Iris pigment epithelial cell (primary cell): ENCODE measurements around the gene TBC1D14.

Experiments
- DNase-seq: peaks from one replicate; pipeline ENCODE4 v3.0.0-alpha.2; 2011; ENCODE audit warnings: low read depth

TBC1D14 gene

DNA sequence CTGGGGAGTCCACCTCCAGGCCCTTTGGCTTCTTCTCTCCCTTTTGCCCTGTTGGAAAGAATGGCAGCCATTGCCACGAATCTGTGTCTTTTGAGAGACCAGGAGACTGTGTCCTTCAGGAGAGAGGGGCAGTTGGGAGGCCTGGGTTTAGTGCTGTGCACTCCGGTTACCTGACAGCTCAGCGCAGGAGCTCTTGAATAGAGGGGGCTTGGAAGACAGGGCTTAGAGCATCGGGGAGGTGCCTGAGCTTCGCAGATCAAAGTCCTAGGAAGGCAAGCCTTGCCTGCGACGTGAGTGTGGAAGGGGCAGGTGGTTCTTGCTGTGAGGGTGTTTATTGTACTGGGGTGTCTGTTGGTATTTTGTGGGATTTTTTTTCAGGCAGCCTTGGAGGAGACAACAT lies 91.6 kb downstream of the TBC1D14 start:
- no peak for DNase-seq

DNA sequence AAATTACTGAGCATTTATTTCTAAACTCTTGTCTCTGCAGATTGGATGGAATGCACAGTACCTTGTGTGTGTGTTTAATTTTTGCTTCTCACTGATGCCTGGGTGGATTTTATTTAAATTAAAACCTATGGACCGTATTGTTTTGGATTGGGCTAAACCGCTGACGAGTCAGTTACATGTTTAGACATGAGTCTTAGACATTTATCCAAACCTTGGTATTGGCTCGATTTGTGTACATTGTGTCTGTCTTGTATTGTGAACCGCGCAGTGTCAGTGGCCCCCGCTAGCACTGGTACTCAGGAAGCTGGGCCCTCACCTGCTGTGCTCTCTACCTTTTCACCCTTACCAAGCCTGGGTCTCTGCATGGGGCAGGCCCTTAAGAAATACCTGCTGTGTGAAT lies 92.7 kb downstream of the TBC1D14 start:
- DNase-seq = no peak

DNA sequence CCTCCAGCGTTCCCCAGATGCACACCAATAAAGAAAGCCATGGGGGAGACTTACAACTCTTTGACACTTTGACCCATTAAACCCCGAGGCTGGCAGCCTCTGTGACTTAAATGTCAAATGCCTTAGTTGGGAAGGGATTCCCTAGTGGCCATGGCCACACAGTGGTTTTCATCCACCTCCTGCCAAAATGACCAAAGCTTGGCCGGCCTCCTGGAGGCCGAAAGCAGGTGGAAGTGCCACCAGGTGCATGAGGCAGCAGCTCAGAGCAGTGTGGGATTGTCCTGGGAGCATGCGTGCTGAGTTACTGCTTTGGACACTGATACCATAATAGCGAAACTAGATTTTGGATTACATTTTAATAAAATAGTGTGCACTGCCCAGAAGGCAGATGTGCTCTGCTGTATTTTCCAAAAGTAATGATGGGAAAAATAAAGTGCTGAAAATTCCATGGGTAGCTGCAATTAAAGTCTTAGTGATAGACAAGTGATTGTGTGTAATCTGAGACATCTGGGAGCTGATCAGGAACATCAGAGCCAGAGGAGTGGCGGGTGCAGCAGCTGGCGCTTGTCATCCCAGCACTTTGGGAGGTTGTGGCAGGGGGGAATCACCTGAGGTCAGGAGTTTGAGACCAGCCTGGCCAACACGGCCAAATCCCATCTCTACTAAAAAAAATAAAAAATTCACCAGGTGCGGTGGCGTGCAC lies 93.7 kb downstream of the TBC1D14 start:
- no peak for DNase-seq

DNA sequence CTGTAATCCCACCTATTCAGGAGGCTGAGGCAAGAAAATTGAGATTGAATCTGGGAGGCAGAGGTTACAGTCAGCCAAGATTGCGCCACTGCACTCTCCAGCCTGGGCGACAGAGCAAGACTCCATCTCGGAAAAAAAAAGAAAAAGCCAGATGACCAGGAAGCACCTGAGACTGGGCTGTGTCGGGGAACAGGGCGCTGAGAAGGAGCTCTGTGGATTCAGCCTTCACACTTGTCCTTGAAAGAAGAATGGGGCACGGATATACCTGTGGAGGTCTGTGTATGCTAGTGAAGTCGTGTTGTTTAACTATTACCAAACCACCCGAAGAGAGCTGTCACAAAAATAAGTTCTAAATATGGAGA lies 94.2 kb downstream of the TBC1D14 start:
- DNase-seq = no peak

DNA sequence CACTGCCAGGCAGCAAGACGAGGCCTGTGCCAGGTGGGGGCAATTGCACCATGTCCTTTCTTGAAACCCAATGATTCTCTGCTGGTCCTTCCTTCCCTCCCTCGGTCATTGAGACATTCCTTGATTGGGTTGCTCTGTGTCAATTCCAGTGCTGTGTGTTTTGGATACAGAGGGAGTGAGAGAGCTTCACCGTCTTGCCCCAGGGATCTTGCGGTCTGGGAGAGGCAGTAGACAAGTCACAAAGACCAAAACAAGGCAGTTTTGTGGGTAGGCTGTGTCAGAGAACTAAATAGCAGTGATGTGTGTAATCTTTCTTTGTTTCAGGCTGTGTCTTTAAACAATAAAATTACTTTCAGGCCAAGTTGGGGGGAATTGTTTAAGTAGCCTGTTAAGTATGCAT lies 94.7 kb downstream of the TBC1D14 start:
- DNase-seq = no peak

DNA sequence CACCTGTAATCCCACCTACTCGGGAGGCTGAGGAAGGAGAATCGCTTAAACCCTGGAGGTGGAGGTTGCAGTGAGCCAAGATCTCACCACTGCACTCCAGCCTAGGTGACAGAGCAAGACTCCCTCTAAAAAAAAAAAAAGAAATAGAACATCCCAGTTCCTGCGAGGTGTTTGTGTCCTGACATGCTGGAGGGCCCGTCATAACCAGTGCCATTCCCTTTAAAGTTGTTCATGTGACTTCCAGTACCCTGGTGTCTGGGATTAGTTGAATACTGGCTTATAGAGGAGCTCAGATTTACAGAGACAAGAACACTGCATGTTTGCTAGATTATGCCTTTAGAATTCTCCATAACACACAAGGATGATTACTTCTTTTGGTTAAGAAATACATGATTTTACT lies 95.9 kb downstream of the TBC1D14 start:
- DNase-seq = no peak

DNA sequence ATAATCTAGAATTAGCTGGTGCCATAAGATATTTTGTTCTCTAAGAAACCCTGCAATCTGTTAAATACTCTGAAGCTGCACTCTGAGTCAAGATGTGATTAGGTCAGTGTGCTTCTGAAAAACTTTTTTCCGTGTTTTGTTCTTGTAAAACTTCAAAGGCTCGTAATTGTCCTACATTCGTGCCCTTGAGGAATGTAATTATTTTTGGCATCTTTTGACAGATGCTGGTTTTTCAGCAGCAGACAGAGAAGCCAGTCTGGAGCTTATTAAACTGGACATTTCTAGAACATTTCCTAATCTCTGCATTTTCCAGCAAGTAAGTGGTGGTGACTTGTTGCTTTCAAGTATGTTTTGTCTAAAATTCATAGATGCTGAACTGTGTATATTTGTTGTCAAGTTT lies 96.8 kb downstream of the TBC1D14 start:
- DNase-seq = no peak

DNA sequence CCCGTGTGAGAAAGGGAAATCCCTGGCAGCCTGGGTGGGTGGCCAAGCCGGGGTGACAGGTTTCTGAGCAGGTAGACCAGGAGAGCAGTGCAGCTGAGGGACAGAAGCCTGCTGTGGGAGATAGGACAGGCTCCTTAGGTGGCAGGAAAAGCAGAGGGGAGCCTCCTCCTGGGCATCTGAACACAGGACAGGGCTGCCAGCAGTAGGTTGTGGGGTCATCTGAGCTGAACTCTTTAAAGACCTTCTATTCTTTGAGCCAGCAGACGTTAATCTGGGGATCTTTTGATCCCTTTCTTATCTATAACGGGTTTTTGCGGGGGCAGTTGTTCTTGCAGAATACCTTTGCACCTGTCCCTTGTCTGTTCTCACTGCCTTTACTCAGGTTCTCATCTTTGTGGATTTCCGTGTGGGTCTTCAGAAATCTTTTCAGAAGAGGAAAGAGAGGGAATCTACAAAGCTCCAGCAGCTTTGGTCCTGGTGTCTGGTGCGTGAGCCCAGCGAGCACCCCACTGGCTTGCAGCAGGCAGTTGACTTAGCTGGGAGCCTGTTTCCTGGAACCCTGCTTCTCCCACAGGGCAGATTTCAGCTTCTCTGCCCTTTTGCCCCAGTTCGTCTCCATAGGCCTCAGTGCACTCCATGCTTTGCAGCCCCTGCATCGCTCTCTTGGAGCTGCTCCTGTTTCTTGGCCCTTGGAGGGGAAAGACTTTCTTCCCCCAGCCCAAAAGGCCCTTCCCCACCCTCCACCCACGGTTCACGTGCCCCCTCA lies 97.7 kb downstream of the TBC1D14 start:
- DNase-seq = no peak

DNA sequence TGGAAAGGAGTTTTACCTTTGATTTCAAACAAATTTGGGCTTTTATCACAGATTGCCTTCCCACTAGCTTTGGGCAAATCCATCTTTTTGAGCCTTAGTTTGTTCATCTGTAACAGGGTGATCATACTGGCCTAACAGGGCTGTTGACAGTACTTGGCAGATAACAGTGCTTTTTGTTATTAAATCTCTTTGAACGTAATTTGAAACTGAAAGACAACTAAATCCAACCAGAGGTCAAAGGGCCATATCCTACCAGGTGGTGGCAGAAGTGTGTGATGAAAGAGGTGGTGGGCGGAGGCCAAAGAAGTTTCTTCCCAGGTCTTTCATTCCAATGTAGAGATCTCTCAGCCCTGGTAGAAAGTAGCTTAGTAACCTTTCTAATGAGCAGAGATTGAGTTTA lies 98.3 kb downstream of the TBC1D14 start:
- peak; percentile 65 for DNase-seq

DNA sequence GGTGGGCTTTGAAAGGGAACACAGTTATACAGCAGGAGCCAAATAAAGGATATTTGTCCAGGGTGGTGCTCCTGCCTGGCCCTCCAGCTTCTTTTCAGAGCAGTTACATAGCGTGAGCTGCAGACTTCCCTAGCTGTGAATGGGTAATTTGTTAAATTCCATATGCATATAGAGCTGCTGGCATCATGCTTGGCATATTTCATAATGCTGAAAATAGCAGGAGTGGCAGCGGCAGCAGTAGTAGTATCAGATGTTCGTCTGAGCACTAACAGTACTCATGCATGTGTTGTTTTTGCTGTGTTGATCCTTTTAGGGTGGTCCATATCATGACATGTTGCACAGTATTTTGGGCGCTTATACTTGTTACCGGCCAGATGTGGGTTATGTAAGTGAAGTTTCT lies 99.9 kb downstream of the TBC1D14 start:
- no peak for DNase-seq

DNA sequence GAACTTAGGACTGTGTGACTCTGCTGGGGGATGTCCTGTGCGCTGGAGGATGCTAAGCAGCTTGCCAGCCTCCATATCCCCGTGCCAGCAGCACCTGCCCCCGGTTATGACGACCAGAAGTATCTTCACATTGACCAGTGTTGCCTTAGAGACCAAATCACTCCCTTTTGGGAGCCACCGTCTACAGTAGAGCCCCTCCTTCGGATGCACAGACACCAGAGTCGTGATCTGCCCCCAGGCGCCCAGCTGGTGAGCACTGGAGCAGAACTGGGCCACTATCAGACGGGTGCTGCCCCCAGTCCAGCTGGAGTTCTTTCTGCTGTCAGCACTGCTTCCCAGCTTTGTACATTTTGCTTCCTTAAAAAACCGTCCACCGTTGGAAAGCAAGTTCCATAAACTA lies 103.5 kb downstream of the TBC1D14 start:
- no peak for DNase-seq

DNA sequence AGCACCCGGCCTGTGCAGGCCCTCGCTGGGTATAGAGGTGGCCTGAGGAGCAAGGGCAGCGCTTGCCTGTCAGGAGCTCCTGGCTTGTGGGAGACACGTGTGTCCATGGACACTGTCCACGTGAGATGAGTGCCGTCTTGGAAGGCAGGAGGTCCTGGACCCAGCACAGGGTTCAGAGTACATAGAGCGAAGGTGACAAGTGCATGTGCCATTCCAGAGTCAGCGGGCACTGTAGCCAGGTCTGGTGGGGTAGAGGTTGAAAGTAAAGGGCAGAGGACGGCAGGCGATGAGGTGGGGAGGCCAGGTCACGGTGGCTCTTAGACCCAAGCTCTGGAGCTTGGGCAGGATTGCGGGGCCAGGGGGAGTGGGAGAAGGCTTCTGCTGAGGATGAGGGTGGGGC lies 105.2 kb downstream of the TBC1D14 start:
- DNase-seq = no peak

DNA sequence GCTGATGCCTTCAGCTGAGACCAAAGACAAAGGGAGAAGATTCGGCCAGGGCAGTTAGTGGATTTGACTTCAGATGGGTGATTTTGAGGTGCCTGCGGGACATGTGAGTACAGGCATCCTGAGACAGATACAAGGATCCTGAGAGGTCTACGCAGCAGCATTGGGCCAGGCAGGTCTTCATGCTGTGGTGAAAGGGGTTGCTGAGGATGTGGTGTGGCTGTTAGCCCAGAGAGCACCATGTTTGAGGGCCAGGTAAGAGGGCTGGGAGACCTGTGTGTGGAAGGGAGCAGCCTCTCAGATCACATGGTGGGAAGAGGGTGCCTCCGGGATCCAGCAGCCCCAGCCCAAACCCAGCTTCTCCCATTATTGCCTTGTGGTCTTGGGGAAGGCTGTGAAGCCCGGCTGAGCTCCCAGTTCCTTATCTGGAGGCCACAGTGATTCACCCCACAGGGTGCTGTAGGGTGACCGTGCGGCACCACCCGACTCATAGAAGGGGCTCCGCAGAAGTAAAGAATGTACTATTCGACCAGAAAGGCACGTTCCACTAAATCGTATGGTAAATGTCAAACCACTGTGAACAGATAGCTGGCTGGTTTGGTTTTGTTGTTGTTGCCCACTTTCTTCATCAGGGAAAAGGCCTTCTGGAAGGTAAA lies 105.9 kb downstream of the TBC1D14 start:
- no peak for DNase-seq

DNA sequence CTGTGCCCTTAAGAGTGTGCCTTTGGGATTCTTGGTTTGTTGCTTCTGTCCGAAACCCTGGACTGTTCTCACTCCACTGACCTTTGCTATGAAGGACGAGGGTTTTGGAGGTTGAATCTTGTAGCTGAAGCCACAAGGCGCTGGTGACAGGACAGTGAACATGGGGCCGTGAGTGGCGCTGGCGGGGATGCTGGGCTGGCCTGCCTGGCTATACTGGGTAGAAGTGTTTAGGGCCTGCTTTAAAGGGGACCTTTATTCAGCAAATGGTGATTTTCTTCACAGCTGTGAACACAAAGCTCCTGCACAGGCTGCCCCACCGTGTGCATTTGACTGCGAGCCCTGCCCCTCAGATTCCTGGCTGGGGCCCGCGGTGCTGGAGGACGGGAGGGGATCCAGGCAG lies 106.5 kb downstream of the TBC1D14 start:
- DNase-seq = no peak

DNA sequence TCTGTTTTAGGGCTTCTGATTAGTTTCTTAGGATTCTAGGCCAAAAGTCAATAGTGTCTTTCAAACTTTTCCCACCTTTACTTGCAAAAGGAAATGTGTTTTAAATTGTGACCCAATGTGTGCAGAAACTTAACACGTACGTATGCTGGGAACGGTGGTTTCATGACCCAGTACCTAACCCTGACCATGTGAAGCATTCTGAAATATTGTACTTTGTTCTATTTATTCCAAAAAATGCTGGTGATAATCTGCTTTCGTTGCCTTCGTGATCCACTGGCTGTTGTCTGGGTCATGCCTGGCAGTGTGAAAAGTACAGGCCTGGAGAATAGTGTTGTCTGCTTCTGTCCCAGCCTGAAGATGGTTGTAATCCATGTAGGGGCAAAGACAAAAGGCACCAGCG lies 106.9 kb downstream of the TBC1D14 start:
- no peak for DNase-seq

DNA sequence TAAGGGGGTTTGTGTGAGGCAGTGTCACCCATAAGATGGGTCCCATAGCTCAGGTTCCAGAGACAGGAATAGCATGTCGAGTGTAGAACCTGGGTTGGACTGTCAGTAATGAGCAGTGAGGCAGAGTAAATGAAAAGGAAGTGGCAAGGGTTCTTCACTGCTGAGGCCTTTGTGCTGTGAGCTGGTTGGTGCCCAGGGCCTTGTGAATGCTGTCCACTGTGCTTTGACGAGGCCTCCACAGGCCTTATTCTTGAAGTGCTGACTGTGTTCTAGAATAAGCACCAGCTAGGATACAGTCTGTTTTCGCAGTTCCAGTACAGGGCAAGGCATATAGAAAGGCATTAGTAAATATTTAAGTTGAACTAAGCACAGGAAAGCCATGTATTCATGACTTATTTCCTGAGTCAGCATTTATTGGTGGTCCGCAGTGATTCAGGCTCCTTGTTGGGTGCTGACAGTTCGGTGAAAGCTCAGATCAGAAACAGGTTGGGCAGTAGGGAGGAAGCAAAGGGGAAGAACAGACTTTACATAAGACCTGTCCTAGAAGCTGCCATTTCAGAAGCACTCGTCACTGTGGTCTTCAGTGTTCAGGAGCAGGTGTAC lies 107.9 kb downstream of the TBC1D14 start:
- DNase-seq = no peak

DNA sequence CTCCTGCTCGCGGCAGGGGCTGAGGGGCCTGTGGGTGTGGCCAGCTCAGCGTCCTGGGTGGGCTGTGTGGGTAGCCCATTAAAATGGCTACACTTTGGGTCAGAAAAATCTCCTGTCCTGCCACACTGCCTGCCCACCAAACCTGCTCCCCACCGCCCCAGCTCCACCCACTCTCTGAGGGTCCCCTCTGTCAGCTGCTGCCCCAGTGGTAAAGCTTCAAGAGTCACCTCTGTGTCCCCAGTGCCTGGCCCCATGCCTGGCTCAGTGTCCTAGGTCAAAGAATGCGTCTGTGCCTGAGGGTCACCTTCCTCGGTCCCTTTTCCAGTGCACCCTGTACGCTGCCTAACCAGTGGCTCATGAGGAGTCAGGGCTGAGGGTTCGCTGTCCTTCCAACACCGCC lies 108.7 kb downstream of the TBC1D14 start:
- DNase-seq = no peak

DNA sequence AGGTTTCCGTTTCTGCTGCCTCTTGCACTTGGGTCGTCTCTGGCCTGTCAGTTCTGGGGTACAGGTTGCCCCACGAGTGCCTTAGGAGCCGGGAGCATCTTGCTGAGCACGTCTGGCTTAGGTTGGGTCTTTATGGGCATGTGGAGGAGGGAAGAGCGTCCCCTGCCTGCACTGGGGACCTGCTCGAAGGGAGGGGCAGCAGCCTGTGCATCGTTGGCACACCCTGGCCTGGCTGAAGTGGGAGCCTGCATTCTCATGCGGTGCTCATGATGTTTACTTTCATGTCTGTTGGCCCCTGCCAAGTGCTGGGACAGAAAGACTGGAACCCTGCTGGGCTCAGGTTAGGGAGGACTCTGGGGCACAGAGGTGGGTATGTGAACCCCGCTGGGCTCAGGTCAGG lies 109.7 kb downstream of the TBC1D14 start:
- DNase-seq = no peak

DNA sequence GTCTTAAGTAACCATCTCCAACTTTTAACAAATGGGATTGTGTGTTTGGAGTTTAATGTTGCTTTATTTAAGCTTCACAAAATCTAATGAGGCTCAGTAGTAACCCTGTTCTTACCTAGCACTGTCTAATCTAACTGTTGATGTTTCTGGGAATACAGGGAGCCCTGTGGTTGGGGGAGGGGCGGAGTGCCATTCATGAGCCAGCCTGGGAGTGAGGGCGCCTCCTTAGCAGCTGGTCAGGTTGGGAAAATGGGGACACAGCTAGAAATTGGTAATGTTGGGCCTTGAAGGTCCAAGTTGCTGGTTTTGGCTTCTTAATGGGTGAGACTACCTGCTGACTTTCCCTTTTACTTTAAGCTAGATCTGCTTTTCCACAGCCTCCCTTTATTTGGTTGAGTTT lies 110.7 kb downstream of the TBC1D14 start:
- no peak for DNase-seq

DNA sequence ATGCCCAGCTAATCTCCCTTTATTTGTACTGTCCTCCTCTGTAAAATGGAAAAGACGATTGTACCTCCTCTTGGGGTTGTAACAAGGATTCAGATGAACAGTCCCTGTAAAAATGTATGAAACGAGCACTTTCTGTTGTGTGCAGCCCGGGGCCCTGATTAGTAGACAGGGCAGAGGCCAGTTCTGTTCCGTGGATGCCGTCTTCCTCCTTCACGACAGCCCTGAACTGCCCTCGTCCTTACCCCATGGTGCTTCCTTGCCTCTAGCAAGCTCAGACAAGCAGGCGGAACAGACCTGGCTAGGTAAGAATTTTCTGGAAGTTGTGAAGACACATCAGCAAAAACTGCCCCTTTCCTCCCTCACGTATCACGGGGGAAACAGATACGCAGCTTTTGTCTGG lies 111.2 kb downstream of the TBC1D14 start:
- DNase-seq = no peak

DNA sequence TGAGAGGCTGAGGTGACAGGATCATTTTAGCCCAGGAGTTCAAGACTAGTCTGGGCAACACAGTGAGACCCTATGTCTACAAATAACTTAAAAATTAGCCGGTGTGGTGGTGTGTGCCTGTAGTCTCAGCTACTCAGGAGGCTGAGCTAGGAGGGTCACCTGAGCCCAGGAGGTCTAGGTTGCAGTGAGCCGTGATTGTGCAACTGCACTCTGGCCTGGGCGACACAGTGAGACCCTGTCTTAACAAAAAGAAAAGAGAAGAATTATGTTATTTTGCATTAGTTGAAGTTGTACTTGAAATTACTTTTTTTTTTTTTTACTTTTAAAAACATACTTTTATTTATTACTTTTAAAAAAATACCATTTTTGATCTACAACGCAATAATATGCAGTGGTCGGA lies 111.7 kb downstream of the TBC1D14 start:
- DNase-seq = no peak

DNA sequence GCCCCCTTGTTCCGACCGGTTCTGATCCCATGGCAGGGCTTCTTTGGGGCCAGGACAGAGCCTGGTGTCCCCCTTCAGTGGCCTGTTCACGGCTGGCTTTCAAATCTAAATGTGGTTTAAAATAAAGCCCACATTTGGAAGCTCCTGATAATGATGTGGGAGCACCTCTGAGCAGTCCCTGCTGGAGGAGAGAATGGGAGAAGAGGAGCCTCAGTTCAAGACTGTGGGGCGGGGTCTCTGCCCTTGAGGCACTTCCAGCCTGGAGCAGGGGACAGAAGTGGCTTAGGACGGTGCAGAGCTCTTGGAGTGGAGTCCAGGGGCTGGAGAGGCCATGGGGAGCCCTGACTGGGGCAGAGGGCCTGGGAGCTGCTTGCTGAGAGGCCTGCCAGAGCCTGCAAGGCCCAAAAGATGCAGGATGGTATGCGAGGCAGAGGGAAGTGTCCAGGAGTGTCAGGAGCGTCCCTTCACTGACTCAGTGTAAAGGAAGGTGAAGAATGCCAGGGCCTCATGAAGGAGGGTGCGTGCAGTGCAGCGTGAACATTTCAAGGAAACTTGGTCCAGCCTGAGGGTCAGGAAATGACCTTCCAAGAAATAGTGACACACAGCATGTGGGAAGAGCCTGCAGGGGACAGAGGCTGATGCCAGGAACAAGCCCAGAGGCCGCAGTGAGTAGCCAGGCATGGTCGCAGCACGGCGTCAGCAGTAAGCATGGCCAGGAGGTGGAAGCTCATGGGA lies 112.5 kb downstream of the TBC1D14 start:
- DNase-seq = peak; percentile 71
